Glomerular endothelial cell (primary cell): ENCODE data around the gene ZNF611. TPM values are rescaled to one million over a fixed set of nuclear protein-coding genes. Genes with fewer than 3 reads are reported as not detected.
"Not testable (repeated sequence)": the region's sequence is repeated elsewhere in the genome, so short reads cannot be mapped to it uniquely, and the experiment has no call there.

Experiments
- DNase-seq: peaks from one replicate; pipeline ENCODE4 v3.0.0-alpha.2; 2011; ENCODE audit warnings: low read depth, low spot score; ENCODE audit errors: extremely low read depth
- total RNA-seq: library from RNA; depleted of rRNA; stranded (reverse); fragments of >200 nt; gene quantifications from 2 replicates; pipeline ENCODE4 v1.2.3, GENCODE V29; 2015

The ZNF611 gene
- total RNA-seq, 1 donor from 2014 or later, result 9.5 TPM

DNA sequence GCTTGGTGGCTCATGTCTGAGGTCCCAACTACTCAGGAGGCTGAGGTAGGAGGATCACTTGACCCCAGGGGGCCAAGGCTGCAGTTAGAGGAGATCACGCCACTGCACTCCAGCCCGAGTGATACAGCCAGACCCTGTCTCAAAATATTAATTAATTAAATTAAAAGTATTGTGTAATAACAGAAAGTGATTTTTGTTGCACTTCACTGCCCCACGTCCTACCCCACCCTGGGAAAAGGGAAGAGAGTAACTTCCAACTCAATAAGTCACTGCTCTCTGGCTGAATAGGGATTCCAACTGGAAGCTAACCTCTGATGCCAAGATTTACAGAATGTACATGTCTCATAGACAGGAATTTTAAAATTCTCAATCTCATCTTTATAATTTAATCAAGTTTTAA lies 47.2 kb downstream of the ZNF611 start:
- DNase-seq, result no peak

DNA sequence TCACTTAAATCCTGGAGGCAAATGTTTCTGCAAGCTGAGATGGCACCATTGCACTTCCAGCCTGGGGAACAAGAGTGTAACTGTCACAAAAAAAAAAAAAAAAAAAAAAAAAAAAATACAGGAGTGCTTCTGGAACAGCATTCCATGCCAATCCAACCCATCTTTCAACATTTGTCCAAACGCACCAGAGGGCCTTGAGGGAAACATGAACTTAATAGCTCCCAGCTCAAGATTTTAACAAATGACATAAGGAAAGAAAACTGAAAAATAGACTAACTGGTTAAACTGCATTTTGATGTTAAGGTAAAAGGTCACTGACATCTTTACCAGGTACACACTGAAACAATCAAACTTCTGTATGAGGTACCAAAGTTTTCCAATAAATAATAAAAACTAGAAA lies 49.0 kb downstream of the ZNF611 start:
- no peak for DNase-seq

DNA sequence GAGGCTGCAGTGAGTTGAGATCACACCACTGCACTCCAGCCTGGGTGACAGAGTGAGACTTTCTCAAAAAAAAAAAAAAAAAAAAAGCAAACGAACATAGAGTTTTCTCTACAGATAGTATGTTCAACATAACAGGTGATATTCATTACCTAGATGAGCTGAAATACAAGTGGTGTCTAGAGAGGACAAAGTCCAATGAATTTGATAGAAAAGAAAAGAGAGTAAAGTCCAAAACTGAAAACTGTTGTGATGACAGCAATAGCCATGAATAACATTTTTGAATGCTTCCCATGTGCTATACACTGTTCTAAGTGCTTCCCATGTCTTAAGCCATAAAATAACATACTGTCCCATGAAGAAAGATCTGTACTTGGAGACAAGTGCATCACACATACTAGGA lies 53.6 kb downstream of the ZNF611 start:
- not testable (repeated sequence) for DNase-seq

DNA sequence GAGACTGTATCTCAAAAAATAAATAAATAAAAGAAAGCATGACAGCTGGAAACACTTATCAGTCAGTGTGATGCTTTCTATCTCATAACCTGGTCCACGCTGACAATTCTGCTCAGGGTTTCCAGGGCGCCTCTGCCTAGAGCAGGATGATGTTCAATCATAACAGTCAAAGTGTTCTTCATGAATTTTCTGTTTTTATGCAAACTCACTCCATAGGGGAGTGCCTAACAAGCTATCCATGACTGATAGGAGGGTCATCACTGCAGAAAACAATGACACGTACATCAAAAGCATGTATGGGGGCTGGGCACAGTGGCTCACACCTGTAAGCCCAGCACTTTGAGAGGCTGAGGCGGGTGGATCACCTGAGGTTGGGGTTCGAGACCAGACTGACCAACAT lies 55.2 kb downstream of the ZNF611 start:
- DNase-seq, result no peak

DNA sequence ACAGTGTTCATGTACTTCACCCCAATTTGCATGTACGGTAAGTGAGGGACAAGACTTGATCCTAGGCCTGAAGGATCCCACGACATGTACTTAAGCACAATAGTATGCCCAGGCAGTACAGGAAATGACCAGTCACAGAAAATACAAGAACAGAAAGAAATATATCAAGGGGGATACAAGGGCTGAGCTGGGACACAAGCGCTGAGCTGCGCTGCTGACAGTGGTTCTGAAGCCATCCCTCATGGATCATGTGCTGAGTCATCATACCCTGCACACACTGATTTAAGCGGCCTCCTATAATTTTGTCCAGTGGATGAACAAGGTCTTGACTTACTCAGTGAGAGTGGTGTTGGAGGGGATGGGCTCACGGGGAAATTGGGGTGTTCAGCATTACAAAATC lies 59.6 kb downstream of the ZNF611 start:
- not testable (repeated sequence) for DNase-seq

DNA sequence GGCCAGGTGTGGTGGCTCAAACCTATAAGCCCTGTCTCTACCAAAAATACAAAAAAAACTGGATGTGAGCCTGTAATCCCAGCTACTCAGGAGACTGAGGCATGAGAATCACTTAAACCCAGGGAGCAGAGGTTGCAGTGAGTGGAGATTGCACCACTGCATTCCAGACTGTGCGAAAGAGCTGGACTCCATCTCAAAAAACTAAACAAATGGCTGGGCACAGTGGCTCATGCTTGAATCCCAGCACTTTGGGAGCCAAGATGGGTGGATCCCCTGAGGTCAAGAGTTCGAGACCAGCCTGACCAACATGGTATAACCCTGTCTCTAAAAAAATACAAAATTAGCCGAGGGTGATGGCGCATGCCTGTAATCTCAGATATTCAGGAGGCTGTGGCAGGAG lies 61.8 kb downstream of the ZNF611 start:
- no peak for DNase-seq

DNA sequence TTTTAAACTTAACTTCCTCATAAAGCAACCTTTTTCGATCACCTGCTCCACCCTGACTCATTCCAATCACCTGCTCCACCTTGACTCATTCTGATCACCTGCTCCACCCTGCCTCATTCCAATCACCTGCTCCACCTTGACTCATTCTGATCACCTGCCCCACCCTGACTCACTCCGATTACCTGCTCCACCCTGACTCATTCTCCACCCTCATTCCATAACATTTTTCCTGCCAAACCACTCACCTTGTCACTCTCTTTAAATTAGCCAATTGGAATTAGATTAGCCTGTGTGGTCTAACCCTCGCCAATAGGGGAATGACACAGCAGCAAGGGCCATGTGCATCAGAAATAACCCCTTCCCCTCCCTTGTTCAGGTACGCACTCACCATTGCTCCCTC lies 64.8 kb downstream of the ZNF611 start:
- DNase-seq, result no peak

DNA sequence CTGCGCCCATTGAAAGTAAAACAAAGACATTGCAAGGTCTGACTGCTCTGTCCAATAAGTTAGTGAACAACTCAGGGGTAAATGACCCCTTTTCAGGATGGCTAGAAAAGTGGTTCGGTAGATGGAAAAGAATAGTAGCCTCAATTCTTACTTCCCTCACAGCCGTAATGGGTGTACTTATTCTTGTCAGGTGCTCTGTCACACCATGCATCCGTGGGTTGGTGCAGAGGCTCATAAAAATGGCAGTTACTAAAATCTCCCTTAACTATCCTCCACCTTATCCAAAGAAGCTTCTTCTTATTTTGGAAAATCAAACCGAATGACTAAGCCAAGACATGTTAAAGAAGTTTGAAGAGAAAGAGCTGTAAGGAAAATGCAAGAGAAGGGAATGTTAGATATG lies 65.3 kb downstream of the ZNF611 start:
- no peak for DNase-seq

DNA sequence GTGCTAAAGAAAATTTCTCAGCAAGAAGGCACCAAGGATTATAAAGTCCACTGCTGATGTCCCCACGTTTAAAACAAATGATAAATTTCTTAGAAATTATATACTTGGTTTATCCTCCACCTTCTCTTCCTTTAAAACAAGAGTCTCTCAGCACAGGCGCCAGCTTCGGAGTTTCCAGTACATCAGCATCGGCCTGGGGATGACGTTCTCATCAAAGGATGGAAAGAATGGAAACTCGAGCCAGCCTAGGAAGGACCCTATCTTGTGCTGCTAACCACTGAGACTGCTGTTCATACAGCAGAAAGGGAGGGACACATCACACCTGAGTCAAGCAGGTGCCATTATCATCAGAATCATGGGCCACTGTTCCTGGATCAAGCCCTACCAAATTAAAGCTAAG lies 66.9 kb downstream of the ZNF611 start:
- DNase-seq, result no peak

DNA sequence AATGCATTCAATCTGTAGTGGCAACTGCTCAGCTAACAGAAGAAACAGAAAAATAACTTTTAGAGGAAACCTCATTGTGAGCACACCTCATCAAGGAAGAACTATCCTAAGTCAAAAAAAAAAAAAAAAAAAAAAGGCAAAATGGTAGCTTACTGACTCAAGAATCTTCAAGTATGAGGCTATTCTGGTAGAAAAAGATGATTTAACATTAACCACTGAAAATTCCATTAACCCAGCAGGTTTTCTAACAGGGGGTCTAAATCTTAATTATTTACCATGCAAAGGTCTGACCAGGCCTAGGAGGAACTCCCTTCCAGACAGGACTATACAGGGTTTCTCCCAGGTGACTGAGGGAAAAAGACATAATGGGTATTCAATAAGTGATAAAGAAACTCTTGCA lies 68.3 kb downstream of the ZNF611 start:
- no peak for DNase-seq

DNA sequence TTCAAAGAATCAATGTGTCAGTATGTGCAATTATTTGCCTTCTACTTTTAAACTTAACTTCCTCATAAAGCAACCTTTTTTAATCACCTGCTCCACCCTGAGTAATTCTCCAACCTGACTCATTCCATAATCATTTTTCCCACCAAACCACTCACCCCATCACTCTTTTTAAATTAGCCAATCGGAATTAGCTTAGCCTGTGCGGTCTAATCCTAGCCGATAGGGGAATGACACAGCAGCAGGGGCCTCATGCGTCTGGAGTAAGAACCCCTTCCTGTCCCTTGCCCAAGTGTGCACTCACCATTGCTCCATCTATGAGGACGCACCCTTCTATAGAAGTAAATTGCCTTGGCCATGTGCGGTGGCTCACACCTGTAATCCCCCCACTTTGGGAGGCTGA lies 69.3 kb downstream of the ZNF611 start:
- no peak for DNase-seq

DNA sequence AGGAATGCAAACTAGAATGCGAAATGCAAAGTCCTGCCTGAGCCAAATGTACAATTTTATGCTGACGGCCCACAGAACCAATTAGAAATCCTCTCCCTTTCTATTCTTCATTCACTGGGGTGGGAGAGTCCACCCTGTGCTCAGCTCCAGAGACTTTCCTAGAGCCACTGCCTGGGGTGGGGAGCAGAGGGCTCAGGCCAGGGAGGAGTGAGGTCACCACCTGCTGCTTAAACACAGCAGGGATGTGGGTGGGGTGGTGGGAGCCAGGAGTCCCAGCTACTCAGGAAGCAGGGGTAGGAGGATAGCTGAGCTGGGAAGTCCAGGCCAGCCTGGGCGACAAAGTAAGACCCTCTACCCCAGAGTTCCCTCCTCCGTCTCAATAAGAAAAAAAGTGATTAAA lies 69.8 kb downstream of the ZNF611 start:
- no peak for DNase-seq

DNA sequence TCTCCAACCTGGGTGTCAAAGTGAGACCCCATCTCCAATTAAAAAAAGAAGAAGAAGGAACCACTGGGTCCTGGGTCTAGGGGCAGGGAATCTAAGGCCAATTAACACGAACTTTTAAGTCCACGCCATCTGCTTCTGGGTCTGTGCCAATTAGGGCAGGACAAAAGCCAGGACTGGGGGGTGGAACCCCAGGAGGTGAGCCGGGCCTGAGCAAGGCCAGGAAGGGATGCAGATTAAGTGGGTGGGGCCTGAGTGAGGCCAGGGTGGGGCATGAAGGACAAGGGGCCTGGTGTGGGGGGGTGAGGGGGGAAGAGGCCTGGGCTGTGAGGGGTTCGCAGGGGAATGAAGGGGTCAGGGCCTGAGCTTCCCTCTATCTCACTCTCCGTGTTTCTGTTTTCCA lies 70.4 kb downstream of the ZNF611 start:
- no peak for DNase-seq

DNA sequence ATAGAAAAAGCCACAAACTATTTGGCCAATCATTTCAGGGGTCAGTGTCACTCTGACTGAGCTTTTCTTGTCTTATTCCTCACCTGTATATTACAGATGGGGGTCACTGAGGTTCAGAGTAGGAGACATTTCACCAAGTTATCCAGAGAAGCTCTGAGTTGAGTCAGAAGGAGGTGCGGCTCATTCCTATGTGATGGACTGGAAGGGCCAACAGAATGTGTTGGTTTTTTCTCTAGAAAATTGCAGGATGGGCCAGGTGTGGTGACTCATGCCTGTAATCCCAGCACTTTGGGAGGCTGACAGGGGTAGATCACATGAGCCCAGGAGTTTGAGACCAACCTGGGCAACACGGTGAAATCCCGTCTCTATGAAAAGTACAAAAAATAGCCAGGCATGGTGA lies 72.2 kb downstream of the ZNF611 start:
- no peak for DNase-seq

DNA sequence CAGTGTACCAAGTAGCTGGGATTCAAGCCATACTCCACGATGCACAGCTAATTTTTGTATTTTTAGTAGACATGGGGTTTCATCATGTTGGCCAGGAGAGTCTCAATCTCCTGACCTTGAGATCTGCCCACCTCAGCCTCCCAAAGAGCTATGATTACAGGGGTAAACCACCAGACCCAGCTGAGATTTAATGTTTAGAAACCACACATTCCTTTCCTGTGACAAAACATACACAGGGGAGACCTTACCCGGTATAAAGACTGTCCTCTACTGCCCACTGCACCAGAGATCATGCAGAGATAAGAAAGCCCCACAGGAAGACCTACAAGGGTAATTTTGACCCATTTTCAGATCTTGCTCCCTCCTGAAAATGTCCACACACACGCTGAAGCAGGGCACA lies 73.9 kb downstream of the ZNF611 start:
- no peak for DNase-seq

DNA sequence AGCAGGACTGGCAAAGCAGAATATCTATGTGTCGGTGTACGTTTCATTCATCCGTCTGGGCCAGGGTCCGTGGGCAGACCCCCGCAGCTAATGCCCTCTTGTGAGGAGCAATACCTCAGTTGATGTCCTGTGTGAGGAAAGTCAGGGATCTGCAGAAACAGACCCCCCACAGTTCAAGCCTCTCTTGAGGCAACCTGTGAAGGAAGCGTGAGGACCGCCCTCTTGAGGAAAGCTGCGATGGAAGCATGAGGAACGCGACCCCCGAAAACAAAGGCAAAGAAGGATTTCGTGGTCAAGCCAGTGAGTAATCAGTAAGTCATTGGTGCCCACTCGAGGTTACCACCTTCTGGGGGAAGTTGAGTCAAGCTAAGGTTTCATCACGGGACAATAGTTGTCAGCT lies 75.8 kb downstream of the ZNF611 start:
- DNase-seq, result no peak

DNA sequence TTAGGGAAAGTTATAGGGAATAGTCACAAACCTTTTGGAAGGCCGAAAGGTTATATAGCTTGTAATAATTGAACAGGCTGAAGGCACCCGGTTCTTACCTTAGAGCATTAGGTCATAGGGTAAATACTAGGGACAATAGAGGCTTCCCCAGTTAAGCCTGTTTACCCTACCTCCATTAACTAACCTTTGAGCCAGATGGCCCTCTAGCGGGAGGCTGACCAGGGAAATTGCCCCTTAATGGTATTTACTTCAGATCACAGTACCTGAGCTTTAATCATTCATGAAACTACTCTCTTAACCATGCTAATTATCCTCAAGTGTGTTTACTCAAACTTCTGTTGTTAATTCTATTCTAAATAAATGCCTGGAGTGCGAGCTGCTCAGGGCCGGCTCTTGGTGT lies 76.2 kb downstream of the ZNF611 start:
- DNase-seq, result no peak

DNA sequence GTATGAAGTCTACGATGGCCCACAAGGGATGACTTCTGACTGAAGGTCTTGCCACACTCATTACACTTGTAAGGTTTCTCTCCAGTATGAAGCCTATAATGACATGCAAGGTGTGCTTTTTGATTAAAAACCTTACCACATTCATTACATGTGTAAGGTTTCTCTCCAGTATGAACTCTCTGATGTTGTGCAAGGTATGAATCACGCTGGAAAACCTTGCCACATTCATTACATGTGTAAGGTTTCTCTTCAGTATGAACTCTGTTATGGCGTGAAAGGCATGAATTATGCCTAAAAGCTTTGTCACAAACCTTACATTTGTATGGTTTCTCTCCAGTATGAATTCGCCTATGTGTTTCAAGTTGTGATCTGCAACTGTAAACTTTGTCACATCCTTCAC lies 81.7 kb downstream of the ZNF611 start:
- no peak for DNase-seq

Other genes with a start within 250 kb of the ZNF611 start
- 7.1 and 19.3 TPM in 2 replicates for gene ZNF808, start 207.4 kb downstream of the ZNF611 start, total RNA-seq
- gene ZNF701, start 164.8 kb downstream of the ZNF611 start, total RNA-seq, result 6.9 and 9.8 TPM in 2 replicates
- 31.3 and 58.7 TPM in 2 replicates for gene ZNF83, start 96.7 kb downstream of the ZNF611 start, total RNA-seq
- 1.8 and 2.1 TPM in 2 replicates for gene ZNF600, start 51.7 kb upstream of the ZNF611 start, total RNA-seq
- gene ZNF28, start 86.6 kb upstream of the ZNF611 start, total RNA-seq, result 14.5 and 14.6 TPM in 2 replicates
- 14.2 and 19.4 TPM in 2 replicates for gene ZNF468, start 122.6 kb upstream of the ZNF611 start, total RNA-seq
- gene ZNF320, start 162.6 kb upstream of the ZNF611 start, total RNA-seq, result 8.3 and 13.7 TPM in 2 replicates
- 2.1 and 2.4 TPM in 2 replicates for gene ZNF888, start 188.4 kb upstream of the ZNF611 start, total RNA-seq
- gene ZNF816, start 227.8 kb upstream of the ZNF611 start, total RNA-seq, result 3.0 and 8.4 TPM in 2 replicates